Smooth muscle cell of the brain vasculature (primary cell): ENCODE measurements around the gene ABCB8.
"Not testable (repeated sequence)": the region's sequence is repeated elsewhere in the genome, so short reads cannot be mapped to it uniquely, and the experiment has no call there.

Source experiments
- DNase-seq: peaks from one replicate; pipeline ENCODE4 v3.0.0-alpha.2; 2012; ENCODE audit warnings: low read depth, low spot score

The ABCB8 gene

GRCh38 chr7:151035026-151035717, 6.9 kb downstream of the ABCB8 start:
- DNase-seq: no peak

- no peak for DNase-seq
Observed at GRCh38 chr7:151035902-151036301, 7.7 kb downstream of the ABCB8 start.

GRCh38 chr7:151038951-151039849, 10.9 kb downstream of the ABCB8 start:
- DNase-seq: peak; percentile 49

GRCh38 chr7:151039850-151040548, 11.7 kb downstream of the ABCB8 start:
- DNase-seq: no peak

GRCh38 chr7:151040616-151041375, 12.5 kb downstream of the ABCB8 start:
- DNase-seq: no peak

- not testable (repeated sequence) for DNase-seq
Observed at GRCh38 chr7:151043449-151043848, 15.2 kb downstream of the ABCB8 start.

GRCh38 chr7:151043959-151044358, 15.7 kb downstream of the ABCB8 start:
- no peak for DNase-seq

- no peak for DNase-seq
Observed at GRCh38 chr7:151045262-151045661, 17.0 kb downstream of the ABCB8 start.

- DNase-seq: no peak
Observed at GRCh38 chr7:151045967-151046366, 17.7 kb downstream of the ABCB8 start.

GRCh38 chr7:151046603-151047573, 18.6 kb downstream of the ABCB8 start:
- DNase-seq: no peak

- no peak for DNase-seq
Observed at GRCh38 chr7:151047976-151048815, 19.9 kb downstream of the ABCB8 start, which contains the start of gene ASIC3. Gene ASIC3, plus strand, starts transcription at chr7:151048531. Its CDS starts 355 bp downstream, at chr7:151048886.

GRCh38 chr7:151048911-151049463, 20.7 kb downstream of the ABCB8 start:
- no peak for DNase-seq

- DNase-seq: no peak
Observed at GRCh38 chr7:151051108-151051507, 22.9 kb downstream of the ABCB8 start.

- no peak for DNase-seq
Observed at GRCh38 chr7:151053096-151053495, 24.8 kb downstream of the ABCB8 start.

GRCh38 chr7:151053751-151054150, 25.5 kb downstream of the ABCB8 start:
- DNase-seq: no peak

- DNase-seq: no peak
Observed at GRCh38 chr7:151056283-151056665, 28.0 kb downstream of the ABCB8 start.

GRCh38 chr7:151056666-151057505, 28.6 kb downstream of the ABCB8 start:
- DNase-seq: no peak

- no peak for DNase-seq
Observed at GRCh38 chr7:151057506-151057988, 29.3 kb downstream of the ABCB8 start, which contains the start of gene CDK5. Gene CDK5, minus strand, starts transcription at chr7:151057897. Its CDS starts 49 bp downstream, at chr7:151057848.
